H9 (cell line): ENCODE measurements around the gene GPATCH2. TPM values are rescaled to one million over a fixed set of nuclear protein-coding genes. Genes with fewer than 3 reads are reported as not detected.

ENCODE experiments used
- DNase-seq: peaks from one replicate; pipeline ENCODE4 v3.0.0-alpha.2; 2017
- H2AFZ ChIP-seq: one replicate; pipeline ENCODE4 v1.6.1; 2013; ENCODE audit warnings: mild to moderate bottlenecking, low read length, control low read depth, moderate library complexity
- H2AK5ac ChIP-seq: 2 replicates; pipeline ENCODE4 v1.6.1; 2013; ENCODE audit warnings: low read length, control low read depth, mixed read lengths; ENCODE audit not compliant: insufficient read length
- H2BK120ac ChIP-seq: one replicate; pipeline ENCODE4 v1.6.1; 2013; ENCODE audit warnings: low read depth, mild to moderate bottlenecking, low read length, control low read depth, inconsistent platforms; ENCODE audit not compliant: poor library complexity, severe bottlenecking
- H2BK12ac ChIP-seq: 2 replicates; pipeline ENCODE4 v1.6.1; 2013; ENCODE audit warnings: low read length, control low read depth, mixed read lengths, low read depth; ENCODE audit not compliant: insufficient read length
- H2BK15ac ChIP-seq: 2 replicates; pipeline ENCODE4 v1.6.1; 2013; ENCODE audit warnings: low read depth, low read length, control low read depth
- H2BK20ac ChIP-seq: one replicate; pipeline ENCODE4 v1.6.1; 2013; ENCODE audit warnings: low read depth, mild to moderate bottlenecking, low read length, control low read depth, inconsistent platforms; ENCODE audit not compliant: poor library complexity, severe bottlenecking
- H2BK5ac ChIP-seq: 2 replicates; pipeline ENCODE4 v1.6.1; 2013; ENCODE audit warnings: low read length, control low read depth, mixed read lengths; ENCODE audit not compliant: insufficient read length
- H3K14ac ChIP-seq: 2 replicates; pipeline ENCODE4 v1.6.1; 2013; ENCODE audit warnings: low read length, control low read depth; ENCODE audit not compliant: insufficient read depth
- H3K18ac ChIP-seq: 2 replicates; pipeline ENCODE4 v1.6.1; 2013; ENCODE audit warnings: low read depth, mild to moderate bottlenecking, mixed read lengths, low read length, control low read depth; ENCODE audit not compliant: insufficient read length
- H3K23ac ChIP-seq: 2 replicates; pipeline ENCODE4 v1.6.1; 2013; ENCODE audit warnings: low read length, control low read depth, mixed read lengths, low read depth; ENCODE audit not compliant: insufficient read length
- H3K23me2 ChIP-seq: 2 replicates; pipeline ENCODE4 v1.6.1; 2013; ENCODE audit warnings: low read depth, mild to moderate bottlenecking, mixed read lengths, low read length, control low read depth; ENCODE audit not compliant: insufficient read length, poor library complexity, severe bottlenecking
- H3K27ac ChIP-seq: 2 replicates; pipeline ENCODE4 v1.5.1; 2013; ENCODE audit warnings: low read length, control low read depth, mixed read lengths, low read depth; ENCODE audit not compliant: insufficient read length
- H3K27me3 ChIP-seq: 2 replicates; pipeline ENCODE4 v1.6.1; 2013; ENCODE audit warnings: low read length, control low read depth, inconsistent platforms; ENCODE audit not compliant: insufficient read depth
- H3K4ac ChIP-seq: 2 replicates; pipeline ENCODE4 v1.6.1; 2013; ENCODE audit warnings: low read depth, mild to moderate bottlenecking, control low read depth, inconsistent platforms, low read length, moderate library complexity
- H3K4me1 ChIP-seq: 2 replicates; pipeline ENCODE4 v1.6.1; 2013; ENCODE audit warnings: low read length, control low read depth, inconsistent platforms; ENCODE audit not compliant: insufficient read depth
- H3K4me2 ChIP-seq: 2 replicates; pipeline ENCODE4 v1.6.1; 2013; ENCODE audit warnings: low read length, control low read depth, mixed read lengths; ENCODE audit not compliant: insufficient read length, insufficient read depth
- H3K56ac ChIP-seq: 2 replicates; pipeline ENCODE4 v1.6.1; 2013; ENCODE audit warnings: low read depth, mild to moderate bottlenecking, mixed read lengths, low read length, control low read depth; ENCODE audit not compliant: insufficient read length
- H3K79me1 ChIP-seq: 2 replicates; pipeline ENCODE4 v1.6.1; 2013; ENCODE audit warnings: low read depth, mild to moderate bottlenecking, moderate library complexity, low read length, control low read depth, inconsistent platforms; ENCODE audit not compliant: insufficient read depth, poor library complexity, severe bottlenecking
- H3K79me2 ChIP-seq: 2 replicates; pipeline ENCODE4 v1.6.1; 2013; ENCODE audit warnings: low read length, control low read depth, inconsistent platforms; ENCODE audit not compliant: insufficient read depth
- H3K9ac ChIP-seq: 2 replicates; pipeline ENCODE4 v1.6.1; 2013; ENCODE audit warnings: low read length, control low read depth, mixed read lengths; ENCODE audit not compliant: insufficient read length; ENCODE audit errors: extremely low read depth
- H3K9me3 ChIP-seq: one replicate; pipeline ENCODE4 v1.6.1; 2013; ENCODE audit warnings: low read depth, low read length, inconsistent platforms; ENCODE audit not compliant: control insufficient read depth
- H3T11ph ChIP-seq: one replicate; pipeline ENCODE4 v1.6.1; 2013; ENCODE audit warnings: mild to moderate bottlenecking, low read length, control low read depth, inconsistent platforms
- H4K20me1 ChIP-seq: one replicate; pipeline ENCODE4 v1.6.1; 2013; ENCODE audit not compliant: control insufficient read depth, insufficient read length, insufficient read depth
- H4K5ac ChIP-seq: 2 replicates; pipeline ENCODE4 v1.6.1; 2013; ENCODE audit warnings: low read depth, mild to moderate bottlenecking, mixed read lengths, low read length, control low read depth; ENCODE audit not compliant: insufficient read length
- H4K8ac ChIP-seq: replicated peaks from 2 replicates; pipeline ENCODE4 v1.6.1; 2013; ENCODE audit warnings: low read length, control low read depth, mixed read lengths, low read depth; ENCODE audit not compliant: insufficient read length
- H4K91ac ChIP-seq: 2 replicates; pipeline ENCODE4 v1.6.1; 2013; ENCODE audit warnings: low read depth, mild to moderate bottlenecking, moderate library complexity, mixed read lengths, low read length, control low read depth; ENCODE audit not compliant: insufficient read length
- H3K27ac Mint-ChIP-seq, 3 experiments: 2 replicates in 2 of 3; 3 replicates in 1 of 3; pipeline ENCODE4 v1.8.0; 2020 to 2021; ENCODE audit warnings: mixed read lengths in 3 of 3, mild to moderate bottlenecking in 1 of 3, moderate library complexity in 1 of 3
- H3K27me3 Mint-ChIP-seq: 2 replicates; pipeline ENCODE4 v1.8.0; 2021; ENCODE audit warnings: low read depth, mild to moderate bottlenecking, moderate library complexity, mixed read lengths
- H3K36me3 Mint-ChIP-seq, 3 experiments: 2 replicates in 2 of 3; 3 replicates in 1 of 3; pipeline ENCODE4 v1.8.0; 2020 to 2021; ENCODE audit warnings: low read depth in 3 of 3, mixed read lengths in 3 of 3; ENCODE audit not compliant: insufficient read depth in 1 of 3
- H3K4me1 Mint-ChIP-seq, 2 experiments: 2 replicates each; pipeline ENCODE4 v1.8.0; 2020; ENCODE audit warnings: mixed read lengths in 2 of 2
- H3K4me3 Mint-ChIP-seq, 2 experiments: 2 replicates in 1 of 2; 3 replicates in 1 of 2; pipeline ENCODE4 v1.8.0; 2020 to 2021; ENCODE audit warnings: mild to moderate bottlenecking in 2 of 2, mixed read lengths in 2 of 2, moderate library complexity in 1 of 2
- H3K9me3 Mint-ChIP-seq, 2 experiments: 2 replicates in 1 of 2; 3 replicates in 1 of 2; pipeline ENCODE4 v1.8.0; 2020; ENCODE audit warnings: mild to moderate bottlenecking in 2 of 2, mixed read lengths in 2 of 2, moderate library complexity in 1 of 2
- CTCF ChIP-seq: fragments of 200-600 bp; sonication (generic); conservative IDR thresholded peaks from 3 replicates; pipeline ENCODE4 v1.8.0; 2021; ENCODE audit warnings: antibody characterized with exemption, mild to moderate bottlenecking
- WGBS: extraction: QIAGEN DNeasy Blood & Tissue Kit; methylation state at CpG from one replicate; pipeline ENCODE4 v1.1.7; 2013; ENCODE audit warnings: missing lambda C conversion rate, low lambda C conversion rate, mixed read lengths; ENCODE audit not compliant: insufficient read length; ENCODE audit errors: extremely low coverage; 5-methylcytosine and 5-hydroxymethylcytosine counted together
- total RNA-seq: library from RNA; stranded (reverse); gene quantifications from 2 replicates; pipeline ENCODE4 v1.2.1, GENCODE V29; 2021

The GPATCH2 gene
- total RNA-seq, 1 experiment from 2014 or later, result 14.3 TPM

- no peak for DNase-seq
- Histone ChIP-seq H4K8ac (no peak overlapping the region), H3K27me3 (no peaks in the 10 kb centered on the region), H3K9ac (no peak overlapping the region), H3K4me1 (no peaks in the 10 kb centered on the region), H3K4me2 (no peak overlapping the region), H2BK20ac (no peak overlapping the region), H3K27ac (no peak overlapping the region), H4K5ac (no peak overlapping the region), H2AFZ (no peak overlapping the region), H3K23me2 (no peaks in the 10 kb centered on the region), H4K20me1 (no peaks in the 10 kb centered on the region), H2AK5ac (no peak overlapping the region), H2BK12ac (no peak overlapping the region), H2BK120ac (no peak overlapping the region), H3K9me3 (no peaks in the 10 kb centered on the region), H3K18ac (no peak overlapping the region), H2BK5ac (no peak overlapping the region), H3T11ph (no peak overlapping the region), H3K23ac (no peak overlapping the region), H4K91ac (no peak overlapping the region), H3K56ac (no peak overlapping the region), H3K79me2 (no peaks in the 10 kb centered on the region), H3K14ac (no peak overlapping the region), H2BK15ac (no peak overlapping the region), H3K4ac (no peak overlapping the region), H3K79me1 (no peaks in the 10 kb centered on the region)
- Mint-ChIP-seq H3K27ac (no peak overlapping the region), H3K27me3 (peaks cover 25% of the 10 kb centered on the region), H3K4me3 (peak overlapping the region in 1 of 2 experiments; percentile 19; a peak in 1 of 5 replicates), H3K9me3 (no peaks in the 10 kb centered on the region), H3K36me3 (no peaks in the 10 kb centered on the region), H3K4me1 (no peaks in the 10 kb centered on the region)
- peak; percentile 43; the same call in 2 of the 3 replicates for TF ChIP-seq CTCF
- WGBS, result no CpG with 5 or more reads among the region's 1 CpG
Observed at GRCh38 chr1:217393896-217394295, 237.0 kb downstream of the GPATCH2 start.
